MM.1S (cell line): Measurements from ENCODE around the gene TERB1.

Experiments
- DNase-seq: peaks from one replicate; pipeline ENCODE4 v3.0.0-alpha.2; 2015
- H2AFZ ChIP-seq: fragments of 300-600 bp; sonication (generic); 2 replicates; pipeline ENCODE4 v1.6.0; 2016; ENCODE audit warnings: antibody characterized with exemption, low read length
- H3F3A ChIP-seq: fragments of 300-600 bp; sonication (generic); 2 replicates; pipeline ENCODE4 v1.6.1; 2016; ENCODE audit warnings: mild to moderate bottlenecking, antibody characterized with exemption, low read length, moderate library complexity, mixed read lengths; ENCODE audit not compliant: insufficient read depth
- H3K27ac ChIP-seq: fragments of 300-600 bp; sonication (generic); 2 replicates; pipeline ENCODE4 v1.5.1; 2016; ENCODE audit warnings: mild to moderate bottlenecking, low read length
- H3K27me3 ChIP-seq: fragments of 300-600 bp; sonication (generic); replicated peaks from 2 replicates; pipeline ENCODE4 v1.6.0; 2016; ENCODE audit warnings: low read length; ENCODE audit not compliant: insufficient read depth
- H3K36me3 ChIP-seq: fragments of 300-600 bp; sonication (generic); replicated peaks from 2 replicates; pipeline ENCODE4 v1.6.1; 2016; ENCODE audit warnings: mild to moderate bottlenecking, low read length, mixed read lengths; ENCODE audit not compliant: insufficient read depth
- H3K4me1 ChIP-seq: fragments of 300-600 bp; sonication (generic); 2 replicates; pipeline ENCODE4 v1.6.1; 2016; ENCODE audit warnings: low read length, mixed read lengths
- H3K4me2 ChIP-seq: fragments of 300-600 bp; sonication (generic); 2 replicates; pipeline ENCODE4 v1.6.0; 2016; ENCODE audit warnings: low read depth, low read length
- H3K4me3 ChIP-seq: fragments of 300-600 bp; sonication (generic); 2 replicates; pipeline ENCODE4 v1.5.1; 2016; ENCODE audit warnings: low read length, mixed read lengths
- H3K79me2 ChIP-seq: fragments of 300-600 bp; sonication (generic); 2 replicates; pipeline ENCODE4 v1.6.1; 2016; ENCODE audit warnings: mixed run types, low read length, mixed read lengths
- H3K9ac ChIP-seq: fragments of 300-600 bp; sonication (generic); 2 replicates; pipeline ENCODE4 v1.6.1; 2016; ENCODE audit warnings: low read length, mixed read lengths
- H3K9me2 ChIP-seq: fragments of 300-600 bp; sonication (generic); replicated peaks from 2 replicates; pipeline ENCODE4 v1.6.1; 2016; ENCODE audit warnings: mild to moderate bottlenecking, low read length, mixed read lengths; ENCODE audit not compliant: insufficient read depth
- H3K9me3 ChIP-seq: fragments of 300-600 bp; sonication (generic); replicated peaks from 2 replicates; pipeline ENCODE4 v1.6.1; 2016; ENCODE audit warnings: mild to moderate bottlenecking, low read length, mixed read lengths; ENCODE audit not compliant: insufficient read depth
- H4K20me1 ChIP-seq: fragments of 300-600 bp; sonication (generic); 2 replicates; pipeline ENCODE4 v1.6.1; 2016; ENCODE audit warnings: mild to moderate bottlenecking, low read length, moderate library complexity, mixed read lengths; ENCODE audit not compliant: insufficient read depth
- CTCF ChIP-seq: fragments of 300-600 bp; sonication (generic); IDR thresholded peaks from 2 replicates; pipeline ENCODE4 v1.5.1; 2016; ENCODE audit warnings: antibody characterized with exemption, low read length, mixed read lengths
- EZH2 ChIP-seq: fragments of 300-600 bp; sonication (generic); optimal IDR thresholded peaks from 2 replicates; pipeline ENCODE3; 2017; ENCODE audit warnings: low read depth, mild to moderate bottlenecking, antibody characterized with exemption, low read length, mixed read lengths
- EZH2phosphoT487 ChIP-seq: fragments of 300-600 bp; sonication (generic); IDR thresholded peaks from 2 replicates; pipeline ENCODE4 v1.6.1; 2018; ENCODE audit warnings: antibody characterized with exemption, low read length

The TERB1 gene

GRCh38 chr16:66705790-66706505, 95.4 kb downstream of the TERB1 start:
- H3K27ac ChIP-seq, result no peak overlapping the region
- no peak overlapping the region for H2AFZ ChIP-seq
- H3K9me3 ChIP-seq, result no peaks in the 10 kb centered on the region
- no peak overlapping the region for H3K4me3 ChIP-seq
- no peaks in the 10 kb centered on the region for H3K36me3 ChIP-seq
- no peak overlapping the region for H3K9ac ChIP-seq
- no peak for DNase-seq
- H3K27me3 ChIP-seq, result no peaks in the 10 kb centered on the region
- no peak overlapping the region for H3K4me2 ChIP-seq
- H3K4me1 ChIP-seq, result peaks cover 5% of the 10 kb centered on the region
- TF ChIP-seq EZH2, result no peak
- TF ChIP-seq CTCF, result no peak
- no peak for TF ChIP-seq EZH2phosphoT487
- no peaks in the 10 kb centered on the region for H3K9me2 ChIP-seq
- no peaks in the 10 kb centered on the region for H3K79me2 ChIP-seq
- H4K20me1 ChIP-seq, result no peaks in the 10 kb centered on the region
- H3F3A ChIP-seq, result no peaks in the 10 kb centered on the region
